NCI-H2029 (cell line): ENCODE measurements around the gene MARK2.

Experiments used
- DNase-seq: peaks from one replicate; lab custom pipeline; 2025; lab: John Stamatoyannopoulos, UW

MARK2 gene

GRCh38 chr11:63929616-63930015, 90.7 kb downstream of the MARK2 start:
- no peak for DNase-seq

DNA sequence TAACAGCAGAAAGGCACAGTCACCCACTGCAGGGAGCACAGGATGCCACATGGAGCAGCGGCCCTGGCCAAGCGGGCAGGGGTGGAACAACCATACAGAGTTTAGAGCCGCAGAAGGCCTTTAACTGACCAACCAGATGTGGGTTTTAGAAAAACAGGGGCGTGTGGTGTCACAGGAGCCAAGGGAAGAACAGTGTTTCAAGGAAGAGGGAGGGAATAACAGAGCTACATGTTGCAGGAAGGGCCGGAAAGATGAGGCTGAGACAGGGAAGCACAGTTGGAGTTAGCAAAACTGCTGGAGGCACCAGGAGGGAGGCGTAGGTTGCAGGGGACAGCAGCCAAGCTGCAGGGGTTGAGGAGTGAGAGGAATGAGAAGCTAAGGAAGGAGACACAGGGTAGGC, 92.1 kb downstream of the MARK2 start:
- no peak for DNase-seq

GRCh38 chr11:63931876-63932275, 93.0 kb downstream of the MARK2 start:
- DNase-seq = no peak

DNA sequence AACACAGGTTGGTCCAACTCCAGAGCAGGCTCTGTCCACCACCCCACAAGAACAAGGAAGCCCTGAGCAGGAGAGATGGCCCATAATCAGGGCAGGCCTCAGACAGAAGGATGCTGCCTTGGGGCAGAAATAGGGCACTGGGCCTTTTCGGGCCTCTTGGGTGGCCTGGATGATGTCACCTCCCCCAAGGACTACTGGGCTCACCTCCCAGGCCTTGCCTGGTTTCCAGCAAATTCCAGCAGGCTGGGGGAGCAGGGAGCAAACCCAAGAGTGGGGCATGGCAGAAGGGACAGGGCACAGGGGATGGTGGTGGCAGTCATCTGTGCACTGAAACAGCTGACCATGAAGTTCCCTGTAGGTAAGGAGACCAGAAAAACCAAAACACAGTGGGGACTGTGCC, 94.5 kb downstream of the MARK2 start:
- no peak for DNase-seq

GRCh38 chr11:63937713-63938478, 99.0 kb downstream of the MARK2 start:
- no peak for DNase-seq

DNA sequence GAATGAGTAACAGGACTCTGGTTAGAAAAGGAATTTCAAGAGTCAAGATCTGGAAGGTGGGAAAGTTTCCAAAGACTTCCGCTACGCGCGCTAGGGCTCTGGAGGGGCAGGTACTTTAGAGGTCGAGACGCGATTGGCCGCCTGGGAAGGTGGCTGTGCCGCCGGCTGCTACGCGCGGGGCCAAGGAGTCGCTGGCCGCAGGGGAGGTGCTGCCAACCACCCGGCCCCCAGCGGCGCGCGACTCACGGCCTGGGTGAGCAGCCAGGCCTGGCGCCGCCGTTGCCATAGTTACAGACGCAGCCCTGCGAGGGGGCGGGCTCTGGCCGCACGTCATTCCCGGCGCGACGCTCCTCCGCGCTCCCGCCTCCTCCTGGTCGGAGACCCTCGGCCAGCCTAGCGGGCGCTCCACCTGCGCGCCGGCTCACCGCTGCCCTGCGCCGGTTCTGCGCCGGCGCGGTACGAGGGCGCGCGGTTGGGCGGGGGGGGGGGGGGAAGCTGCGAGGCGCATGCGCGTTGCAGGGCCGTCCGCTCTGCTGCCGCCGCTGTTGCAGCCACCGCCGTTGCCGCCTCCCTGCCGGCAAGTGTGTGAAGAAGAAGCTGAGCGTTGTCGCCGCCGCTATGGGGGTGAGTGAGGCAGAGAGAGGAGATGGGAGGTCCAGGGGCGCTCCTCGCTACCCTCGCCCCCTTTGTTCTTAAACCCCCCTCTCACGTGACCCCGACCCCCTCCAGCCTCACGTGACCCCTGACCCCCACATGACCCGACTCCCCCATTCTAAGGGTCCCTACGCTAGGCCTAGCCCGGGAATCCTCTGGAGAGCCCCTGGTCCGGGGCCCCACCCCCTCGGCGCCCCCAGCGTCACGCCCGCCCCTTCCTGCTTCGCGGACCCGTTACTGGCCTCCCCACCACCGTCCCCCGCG, 99.8 kb downstream of the MARK2 start, which contains the start of gene NAA40:
NAA40 (plus strand) TSS at position 524 of the 918 bp plus-strand sequence; CDS start at position 619, 95 bp downstream.
- DNase-seq = peak; percentile 96

DNA sequence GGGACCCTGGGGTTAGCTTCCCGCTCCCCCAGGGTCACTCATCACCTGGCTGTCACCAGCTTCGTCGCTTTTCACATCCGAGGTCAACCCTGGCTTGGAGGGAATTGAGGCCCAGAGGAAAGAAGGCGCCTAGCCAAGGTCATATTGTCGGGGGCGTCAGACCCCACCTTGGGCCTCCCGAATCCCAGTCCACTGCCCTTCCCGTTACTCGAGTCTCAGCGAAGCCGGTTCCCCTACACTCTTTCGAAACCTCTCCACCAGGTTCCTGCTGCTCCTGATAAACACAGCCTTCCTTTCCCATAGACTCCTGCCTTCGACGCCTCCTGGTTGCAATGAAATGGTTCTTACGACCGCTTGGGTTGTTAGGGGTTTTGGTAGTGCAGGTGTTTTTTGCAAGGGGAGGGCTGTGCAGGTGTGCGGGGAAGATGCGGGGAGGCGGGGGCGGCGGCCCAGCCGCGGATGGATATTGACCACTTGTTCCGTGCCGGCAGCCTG, 100.5 kb downstream of the MARK2 start:
- no peak for DNase-seq

DNA sequence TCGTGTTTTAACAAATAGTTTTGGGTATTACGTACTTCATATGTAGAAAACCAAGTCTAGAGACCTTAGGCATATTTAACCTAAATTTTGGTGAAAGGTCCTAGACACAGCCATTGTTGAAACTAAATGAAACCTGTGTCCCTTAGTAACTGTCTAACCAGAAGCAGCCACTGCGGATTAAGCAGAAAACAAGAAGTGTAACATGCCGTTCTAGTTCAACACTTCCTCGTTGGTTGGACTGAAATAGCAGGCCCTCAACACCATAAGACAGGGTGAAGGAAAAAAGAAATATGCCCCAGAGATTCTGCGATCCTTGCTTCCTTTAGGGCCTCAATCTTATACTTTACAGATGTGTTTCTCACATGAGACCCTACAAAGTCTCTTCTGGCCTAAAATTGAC, 101.9 kb downstream of the MARK2 start:
- DNase-seq = no peak

DNA sequence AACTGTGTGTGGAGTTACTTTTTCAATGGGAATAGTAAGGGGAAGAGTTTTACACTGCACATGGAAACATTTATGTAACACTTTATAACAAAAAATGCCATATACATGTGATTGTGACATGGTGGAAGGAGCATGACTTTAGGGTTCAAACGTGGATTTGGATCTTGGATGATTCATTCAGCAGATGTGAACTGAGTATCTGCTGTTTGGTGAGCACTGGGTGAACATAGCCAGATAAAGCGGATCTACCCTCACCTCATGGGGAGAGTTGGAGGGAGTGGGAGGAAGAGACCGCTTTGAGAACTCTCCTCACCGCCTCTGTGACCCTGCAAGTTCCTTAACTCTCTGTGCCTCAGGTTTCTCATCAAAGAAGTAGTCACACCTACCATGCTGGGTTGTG, 103.0 kb downstream of the MARK2 start:
- no peak for DNase-seq

GRCh38 chr11:63942803-63943202, 103.9 kb downstream of the MARK2 start:
- DNase-seq = no peak

GRCh38 chr11:63944987-63945386, 106.1 kb downstream of the MARK2 start:
- DNase-seq = no peak

DNA sequence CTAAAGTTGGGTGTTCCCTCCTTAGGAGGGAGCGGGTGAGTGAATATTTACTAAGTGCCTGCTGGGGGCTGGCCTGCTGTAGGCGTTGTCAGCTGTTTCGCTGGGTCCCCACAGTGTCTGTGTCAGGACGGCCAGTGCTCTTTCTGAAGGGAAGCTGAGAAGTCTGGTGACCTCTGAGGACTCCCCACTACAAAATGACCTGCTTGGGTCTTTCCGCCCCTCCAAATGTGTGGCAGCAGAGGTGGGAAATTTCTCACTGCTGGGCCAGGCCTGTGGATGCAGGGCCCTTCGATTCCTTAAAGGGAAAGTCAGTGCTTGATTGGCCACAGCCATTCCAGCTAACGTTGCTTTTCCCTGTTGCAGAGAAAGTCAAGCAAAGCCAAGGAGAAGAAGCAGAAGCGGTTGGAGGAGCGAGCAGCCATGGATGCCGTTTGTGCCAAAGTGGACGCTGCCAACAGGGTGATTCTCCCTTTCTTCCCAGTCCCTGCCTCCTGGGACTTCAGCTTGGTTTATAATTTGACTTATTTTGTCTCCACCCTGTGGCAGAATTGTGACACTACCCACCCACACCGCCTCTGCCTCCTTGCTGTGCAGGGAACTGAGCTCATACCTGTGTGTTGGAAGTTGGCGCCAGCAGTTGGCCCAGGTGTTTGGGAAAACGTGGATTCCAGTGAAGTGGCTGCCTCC, 106.7 kb downstream of the MARK2 start:
- DNase-seq = peak; percentile 62

GRCh38 chr11:63951779-63952536, 113.0 kb downstream of the MARK2 start:
- DNase-seq = no peak

- no peak for DNase-seq
Observed at GRCh38 chr11:63952570-63952969, 113.7 kb downstream of the MARK2 start.

DNA sequence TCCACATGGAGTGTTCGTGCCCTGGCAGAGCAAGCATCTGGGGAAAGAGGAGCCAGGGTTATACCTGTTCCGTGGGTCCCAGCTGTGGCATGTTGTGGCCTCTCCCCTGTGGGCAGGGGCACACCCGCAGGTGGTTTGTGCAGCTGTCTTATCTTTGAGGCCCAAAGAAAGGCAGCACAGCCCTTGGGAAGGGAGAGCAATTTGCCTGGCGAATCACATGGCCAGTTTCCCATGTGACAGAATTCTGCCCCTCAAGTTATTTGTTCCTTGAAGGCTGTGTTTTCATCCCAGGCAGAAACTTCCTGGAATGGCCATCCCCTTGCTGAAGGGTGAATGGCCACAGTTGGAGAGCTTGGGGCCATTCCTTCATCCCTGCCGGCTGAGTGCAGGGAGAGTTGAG, 119.1 kb downstream of the MARK2 start:
- no peak for DNase-seq
